Endothelial cell of umbilical vein (primary cell): ENCODE measurements around the gene CHRD.

Source experiments
- EZH2 ChIP-seq: IDR thresholded peaks from 2 replicates; pipeline ENCODE4 v1.6.1; 2012; ENCODE audit warnings: borderline replicate concordance, low read depth, mild to moderate bottlenecking, moderate library complexity, low read length, inconsistent platforms; ENCODE audit not compliant: severe bottlenecking
- FOS ChIP-seq: IDR thresholded peaks from 2 replicates; pipeline ENCODE4 v1.6.1; 2011; ENCODE audit warnings: mild to moderate bottlenecking, low read length, moderate library complexity, borderline replicate concordance; ENCODE audit not compliant: insufficient read depth
- GATA2 ChIP-seq: IDR thresholded peaks from 2 replicates; pipeline ENCODE4 v1.7.0; 2011; ENCODE audit warnings: low read depth, mild to moderate bottlenecking, moderate library complexity, mixed read lengths, low read length; ENCODE audit not compliant: insufficient read length, insufficient read depth
- JUN ChIP-seq: IDR thresholded peaks from 2 replicates; pipeline ENCODE4 v1.6.1; 2011; ENCODE audit warnings: borderline replicate concordance, low read depth; ENCODE audit not compliant: insufficient read length, insufficient read depth
- MYC ChIP-seq: IDR thresholded peaks from one replicate; pipeline ENCODE4 v1.6.1; 2011; ENCODE audit warnings: mild to moderate bottlenecking, low read depth, low read length
- POLR2A ChIP-seq: IDR thresholded peaks from 2 replicates; pipeline ENCODE4 v1.6.1; 2012; ENCODE audit warnings: low read depth, mild to moderate bottlenecking, control low read depth, low read length
- POLR2AphosphoS5 ChIP-seq: IDR thresholded peaks from 2 replicates; pipeline ENCODE4 v1.6.1; 2012; ENCODE audit warnings: low read depth, mild to moderate bottlenecking, control low read depth, low read length, moderate library complexity; ENCODE audit not compliant: insufficient read depth
- TF ChIP-seq, protein P1 (sequence below), 2 donors: IDR thresholded peaks; 1 replicate in 1 of 2; 2 replicates in 1 of 2; pipeline ENCODE4 v1.5.1; 2011; ENCODE audit warnings: low read length in 2 of 2, mild to moderate bottlenecking in 2 of 2, moderate library complexity in 2 of 2, control low read depth in 1 of 2, inconsistent platforms in 1 of 2, low read depth in 1 of 2; ENCODE audit not compliant: insufficient read depth in 1 of 2; ENCODE audit errors: extremely low read depth in 1 of 2
- TF ChIP-seq, protein P2 (sequence below): IDR thresholded peaks from 2 replicates; pipeline ENCODE4 v1.6.1; 2011; ENCODE audit not compliant: insufficient read depth, insufficient read length

DNA sequence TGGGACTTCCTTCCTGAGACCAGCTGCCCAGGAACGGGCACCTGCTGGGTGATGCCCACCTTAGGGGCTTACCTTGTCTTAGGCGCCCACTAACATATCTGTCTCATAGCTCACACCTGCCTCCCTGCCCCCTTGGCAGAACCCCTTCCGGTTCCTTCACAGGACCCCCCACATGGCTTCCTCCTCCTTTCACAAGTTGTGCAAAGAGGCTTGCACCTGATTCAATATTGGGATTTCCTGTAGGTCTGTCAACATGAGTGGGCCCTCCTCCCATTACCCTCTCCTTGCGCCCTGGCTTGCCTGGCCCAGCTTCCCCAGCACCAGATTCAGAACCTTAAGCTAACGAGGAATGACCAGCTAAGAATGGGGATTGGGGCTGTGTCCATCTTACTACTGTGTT is 2.5 kb upstream of the CHRD start:
- no peak for TF ChIP-seq EZH2
- TF ChIP-seq, protein P1, sequence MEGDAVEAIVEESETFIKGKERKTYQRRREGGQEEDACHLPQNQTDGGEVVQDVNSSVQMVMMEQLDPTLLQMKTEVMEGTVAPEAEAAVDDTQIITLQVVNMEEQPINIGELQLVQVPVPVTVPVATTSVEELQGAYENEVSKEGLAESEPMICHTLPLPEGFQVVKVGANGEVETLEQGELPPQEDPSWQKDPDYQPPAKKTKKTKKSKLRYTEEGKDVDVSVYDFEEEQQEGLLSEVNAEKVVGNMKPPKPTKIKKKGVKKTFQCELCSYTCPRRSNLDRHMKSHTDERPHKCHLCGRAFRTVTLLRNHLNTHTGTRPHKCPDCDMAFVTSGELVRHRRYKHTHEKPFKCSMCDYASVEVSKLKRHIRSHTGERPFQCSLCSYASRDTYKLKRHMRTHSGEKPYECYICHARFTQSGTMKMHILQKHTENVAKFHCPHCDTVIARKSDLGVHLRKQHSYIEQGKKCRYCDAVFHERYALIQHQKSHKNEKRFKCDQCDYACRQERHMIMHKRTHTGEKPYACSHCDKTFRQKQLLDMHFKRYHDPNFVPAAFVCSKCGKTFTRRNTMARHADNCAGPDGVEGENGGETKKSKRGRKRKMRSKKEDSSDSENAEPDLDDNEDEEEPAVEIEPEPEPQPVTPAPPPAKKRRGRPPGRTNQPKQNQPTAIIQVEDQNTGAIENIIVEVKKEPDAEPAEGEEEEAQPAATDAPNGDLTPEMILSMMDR (IDR thresholded peaks at IDR 0.05; ENCODE audit: extremely low read depth in 1 of 2, insufficient read depth in 1 of 2, low read depth in 1 of 2, low read length in 2 of 2) = no peak
- no peak for TF ChIP-seq POLR2AphosphoS5
- no peak for TF ChIP-seq POLR2A
- no peak for TF ChIP-seq FOS
- no peak for TF ChIP-seq MYC
- TF ChIP-seq JUN = no peak
- TF ChIP-seq, protein P2, sequence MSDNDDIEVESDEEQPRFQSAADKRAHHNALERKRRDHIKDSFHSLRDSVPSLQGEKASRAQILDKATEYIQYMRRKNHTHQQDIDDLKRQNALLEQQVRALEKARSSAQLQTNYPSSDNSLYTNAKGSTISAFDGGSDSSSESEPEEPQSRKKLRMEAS = no peak
- TF ChIP-seq GATA2 = no peak
